Subcutaneous abdominal adipose tissue (tissue), 5 donors: Measurements from ENCODE around the gene EFR3B.
"Not testable (repeated sequence)": the region's sequence is repeated elsewhere in the genome, so short reads cannot be mapped to it uniquely, and the experiment has no call there.

Experiments
- H3K27ac ChIP-seq: one replicate; pipeline ENCODE4 v1.7.0; 2013; ENCODE audit warnings: low read depth, mild to moderate bottlenecking, inconsistent platforms, low read length, moderate library complexity
- H3K27me3 ChIP-seq, 5 donors: one replicate each; pipeline ENCODE4 v1.7.0; 2013; ENCODE audit warnings: low read length in 5 of 5, inconsistent platforms in 1 of 5; ENCODE audit not compliant: control insufficient read depth in 5 of 5, insufficient read depth in 4 of 5
- H3K36me3 ChIP-seq, 5 donors: one replicate each; pipeline ENCODE4 v1.7.0; 2013; ENCODE audit warnings: low read length in 5 of 5; ENCODE audit not compliant: control insufficient read depth in 5 of 5, insufficient read depth in 5 of 5
- H3K4me1 ChIP-seq, 5 donors: one replicate each; pipeline ENCODE4 v1.7.0; 2013; ENCODE audit warnings: low read length in 5 of 5, mild to moderate bottlenecking in 3 of 5, moderate library complexity in 1 of 5; ENCODE audit not compliant: control insufficient read depth in 5 of 5, insufficient read depth in 5 of 5
- H3K4me3 ChIP-seq, 5 donors: one replicate each; pipeline ENCODE4 v1.7.0; 2013; ENCODE audit warnings: low read length in 5 of 5, low read depth in 1 of 5
- H3K9ac ChIP-seq, 5 donors: one replicate each; pipeline ENCODE4 v1.7.0; 2013; ENCODE audit warnings: low read length in 5 of 5, mild to moderate bottlenecking in 4 of 5, moderate library complexity in 3 of 5
- H3K9me3 ChIP-seq, 5 donors: one replicate each; pipeline ENCODE4 v1.7.0; 2013; ENCODE audit warnings: low read length in 5 of 5; ENCODE audit not compliant: control insufficient read depth in 5 of 5
- donor health status: healthy.
- donor health status: healthy.
- donor health status: healthy.
- donor health status: healthy.
- donor health status: healthy.

Gene EFR3B

DNA sequence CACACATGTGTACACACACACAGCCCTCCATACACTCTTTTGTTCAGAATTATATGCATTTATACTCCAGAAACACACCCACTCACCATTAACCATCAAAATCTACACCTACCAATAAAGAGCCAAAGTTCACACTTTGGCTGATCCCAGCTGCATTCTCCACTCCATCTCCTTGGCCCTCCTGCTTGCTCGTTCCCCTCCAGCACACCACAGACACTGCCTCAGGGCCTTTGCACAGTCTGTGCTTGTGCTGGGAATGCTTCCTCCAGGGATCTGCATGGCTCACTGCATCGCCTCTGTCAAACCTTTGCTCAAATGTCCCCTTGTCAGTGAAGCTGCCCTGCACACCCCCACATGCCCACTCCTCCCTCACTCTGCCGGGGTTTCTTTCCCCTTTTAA lies 80.5 kb downstream of the EFR3B start:
- Histone ChIP-seq H3K9ac (no peak overlapping the region), H3K36me3 (no peaks in the 10 kb centered on the region), H3K9me3 (peaks cover 0 to 4% (median 0%) of the 10 kb centered on the region in 5 donors), H3K4me1 (peaks cover 2 to 10% (median 7%) of the 10 kb centered on the region in 5 donors), H3K27me3 (peaks cover 0 to 4% (median 0%) of the 10 kb centered on the region in 5 donors), H3K27ac (no peak overlapping the region), H3K4me3 (no peak overlapping the region)

DNA sequence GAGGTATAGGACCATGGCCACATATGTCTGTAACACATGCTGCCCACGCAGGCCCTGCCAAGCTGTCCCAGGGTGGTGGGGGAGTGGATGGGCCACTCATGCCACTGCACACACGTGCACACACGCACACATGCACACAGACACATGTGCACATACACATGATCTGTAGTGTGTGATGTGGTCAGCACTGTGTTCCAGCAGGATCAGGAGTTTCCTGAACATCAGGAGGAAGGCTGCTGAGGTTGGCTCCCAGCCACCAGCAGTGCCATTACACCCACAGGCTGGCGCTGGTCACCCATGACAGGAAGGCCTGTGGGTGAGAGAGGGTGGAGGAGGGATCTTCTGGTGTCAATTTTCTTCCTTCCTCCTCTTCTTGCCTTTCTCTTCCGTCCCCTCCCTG lies 81.8 kb downstream of the EFR3B start:
- peaks cover 2 to 16% (median 7%) of the 10 kb centered on the region in 5 donors for H3K4me1 ChIP-seq
- H3K27me3 ChIP-seq: peaks cover 0 to 4% (median 0%) of the 10 kb centered on the region in 5 donors
- no peaks in the 10 kb centered on the region for H3K36me3 ChIP-seq
- no peak overlapping the region for H3K4me3 ChIP-seq
- no peak overlapping the region for H3K27ac ChIP-seq
- H3K9ac ChIP-seq: peak overlapping the region in 1 of 5 donors; percentile 37
- peaks cover 0 to 4% (median 0%) of the 10 kb centered on the region in 5 donors for H3K9me3 ChIP-seq

DNA sequence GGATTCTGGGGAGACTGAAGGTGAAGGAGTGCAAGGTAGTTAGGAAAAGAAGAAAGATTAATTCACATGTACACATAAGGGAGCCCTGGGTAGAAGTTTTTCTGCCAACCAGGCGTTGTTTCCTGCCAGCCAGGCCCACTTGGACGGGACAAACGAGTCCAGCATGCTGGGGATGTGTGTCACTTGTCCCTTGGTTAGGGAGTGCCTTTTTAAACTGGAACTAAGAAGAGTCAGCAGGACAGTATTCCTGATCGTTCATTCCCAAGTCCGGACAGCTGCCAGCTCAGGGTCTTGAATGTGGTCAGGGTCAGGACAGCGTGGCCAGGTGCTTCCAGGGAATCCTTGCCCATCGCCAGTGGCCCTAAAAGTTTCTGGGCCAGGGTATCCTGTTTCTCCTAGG lies 83.3 kb downstream of the EFR3B start:
- peaks cover 3 to 25% (median 11%) of the 10 kb centered on the region in 5 donors for H3K4me1 ChIP-seq
- no peaks in the 10 kb centered on the region for H3K36me3 ChIP-seq
- peaks cover 0 to 4% (median 0%) of the 10 kb centered on the region in 5 donors for H3K9me3 ChIP-seq
- no peak overlapping the region for H3K9ac ChIP-seq
- H3K4me3 ChIP-seq: no peak overlapping the region
- peaks cover 0 to 4% (median 0%) of the 10 kb centered on the region in 5 donors for H3K27me3 ChIP-seq
- no peak overlapping the region for H3K27ac ChIP-seq

DNA sequence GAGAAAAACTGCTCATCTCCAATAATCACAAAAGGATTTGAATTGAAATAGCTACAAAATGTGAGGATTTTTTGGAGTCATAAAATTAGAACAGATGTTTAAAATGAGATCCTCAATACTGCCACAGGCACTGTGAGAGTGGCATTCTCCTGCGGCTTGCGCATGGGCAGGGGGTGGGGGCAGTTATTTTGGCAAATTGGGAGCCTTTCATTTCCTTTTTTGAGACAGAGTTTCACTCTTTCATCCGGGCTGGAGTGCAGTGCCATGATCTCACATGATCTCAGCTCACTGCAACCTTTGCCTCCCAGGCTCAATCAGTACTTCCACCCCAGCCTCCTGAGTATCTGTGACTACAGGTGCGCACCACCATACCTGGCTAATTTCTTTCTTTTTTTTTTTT lies 84.1 kb downstream of the EFR3B start:
- Histone ChIP-seq H3K4me3 (no peak overlapping the region), H3K9ac (no peak overlapping the region), H3K27ac (no peak overlapping the region), H3K9me3 (peaks cover 0 to 4% (median 0%) of the 10 kb centered on the region in 5 donors), H3K27me3 (peaks cover 0 to 6% (median 0%) of the 10 kb centered on the region in 5 donors), H3K4me1 (peaks cover 3 to 25% (median 11%) of the 10 kb centered on the region in 5 donors), H3K36me3 (no peaks in the 10 kb centered on the region)

DNA sequence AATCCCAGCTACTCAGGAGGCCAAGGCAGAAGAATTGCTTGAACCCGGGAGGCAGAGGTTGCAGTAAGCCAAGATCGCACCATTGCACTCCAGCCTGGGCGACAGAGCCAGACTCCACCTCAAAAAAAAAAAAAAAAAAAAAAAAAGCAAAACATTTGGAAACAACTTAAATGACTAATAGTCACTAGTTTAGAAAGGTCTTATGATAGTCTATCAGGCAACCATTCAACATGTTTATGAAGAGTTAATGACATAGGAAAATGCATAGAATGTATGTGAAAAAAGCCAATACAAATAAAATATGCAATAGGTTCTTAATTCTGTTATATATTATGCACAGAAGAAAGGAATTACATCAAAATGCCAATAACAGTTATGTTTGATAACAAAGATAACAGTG lies 85.2 kb downstream of the EFR3B start:
- H3K27me3 ChIP-seq: peaks cover 0 to 14% (median 6%) of the 10 kb centered on the region in 5 donors
- not testable (repeated sequence) for H3K9ac ChIP-seq

DNA sequence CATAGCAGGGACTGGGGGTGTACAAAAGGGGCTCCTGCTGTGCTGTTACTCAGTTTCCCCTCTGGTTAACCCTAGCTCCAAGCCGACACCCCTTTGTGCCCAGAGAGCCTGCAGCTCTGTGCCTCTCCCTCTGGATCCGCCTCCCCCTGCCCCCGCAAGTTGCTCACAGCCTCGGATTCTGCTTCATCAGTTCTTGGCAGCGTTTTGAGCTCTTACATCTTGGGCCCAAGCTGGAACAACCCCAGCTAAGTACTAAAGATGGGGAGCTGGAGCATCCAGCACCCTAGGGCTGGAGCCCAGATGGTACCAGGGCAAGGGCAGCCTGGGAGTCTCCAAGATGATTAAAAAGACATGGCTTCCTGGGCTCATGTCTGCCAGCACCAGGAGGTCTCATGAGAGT lies 85.8 kb downstream of the EFR3B start:
- H3K4me3 ChIP-seq: no peak overlapping the region
- peaks cover 0 to 18% (median 7%) of the 10 kb centered on the region in 5 donors for H3K27me3 ChIP-seq
- H3K27ac ChIP-seq: no peak overlapping the region
- no peak overlapping the region for H3K9ac ChIP-seq
- H3K36me3 ChIP-seq: no peaks in the 10 kb centered on the region
- H3K9me3 ChIP-seq: no peaks in the 10 kb centered on the region
- peaks cover 3 to 35% (median 22%) of the 10 kb centered on the region in 5 donors for H3K4me1 ChIP-seq

More for the DNA sequence above, 85.2 kb downstream of the EFR3B start:
- H3K4me3 ChIP-seq, H3K9me3 ChIP-seq, H3K36me3 ChIP-seq, H3K27ac ChIP-seq: not testable (repeated sequence)
- peaks cover 3 to 32% (median 19%) of the 10 kb centered on the region in 5 donors for H3K4me1 ChIP-seq

DNA sequence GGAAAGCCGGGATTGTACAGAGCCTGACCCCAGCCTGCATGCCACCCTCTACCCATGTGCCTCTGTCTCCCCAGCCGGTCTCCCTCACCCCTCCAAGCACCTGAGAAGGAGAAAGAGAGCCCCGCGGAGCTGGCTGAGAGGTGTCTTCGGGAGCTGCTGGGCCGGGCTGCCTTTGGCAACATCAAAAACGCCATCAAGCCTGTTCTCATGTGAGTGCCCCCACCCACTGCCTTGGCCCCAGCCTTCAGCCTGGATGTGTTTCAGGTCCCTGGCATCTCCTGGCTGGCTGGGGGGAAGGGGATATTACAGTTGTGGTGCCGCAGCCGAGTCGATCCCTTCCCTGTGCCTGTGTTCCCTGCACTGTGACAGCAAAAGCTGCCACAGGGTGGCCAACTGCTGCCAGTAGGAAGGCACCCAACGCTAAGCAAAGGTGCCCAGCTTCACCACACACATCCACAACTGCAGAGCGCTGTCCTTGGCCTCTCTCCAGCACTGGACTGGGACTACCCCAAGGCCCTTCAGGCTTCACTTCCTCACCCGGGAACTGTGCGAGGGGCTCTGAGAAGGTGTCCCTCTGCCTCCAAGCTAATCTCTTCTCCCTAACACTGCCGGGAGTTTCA lies 88.1 kb downstream of the EFR3B start:
- no peak overlapping the region for H3K4me3 ChIP-seq

DNA sequence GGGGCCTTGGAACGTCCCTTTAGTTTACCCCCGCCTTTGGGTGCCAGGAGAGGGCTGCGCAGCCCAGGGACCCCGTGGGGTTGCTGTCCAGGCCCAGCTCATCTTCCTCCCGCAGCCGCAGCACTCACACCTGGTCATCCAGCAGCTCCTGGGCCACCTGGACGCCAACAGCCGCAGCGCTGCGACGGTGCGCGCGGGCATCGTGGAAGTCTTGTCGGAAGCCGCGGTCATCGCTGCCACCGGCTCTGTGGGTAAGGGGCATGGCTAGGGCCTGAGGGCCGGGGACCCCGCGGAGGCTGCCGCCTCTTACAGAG lies 89.3 kb downstream of the EFR3B start:
- Histone ChIP-seq H3K36me3 (peaks cover 0 to 2% (median 0%) of the 10 kb centered on the region in 5 donors), H3K9me3 (no peaks in the 10 kb centered on the region), H3K9ac (no peak overlapping the region), H3K27ac (no peak overlapping the region), H3K27me3 (peaks cover 3 to 18% (median 7%) of the 10 kb centered on the region in 5 donors), H3K4me3 (peak overlapping the region in 4 of 5 donors; percentile 48 to 69 (median 58)), H3K4me1 (peaks cover 2 to 24% (median 16%) of the 10 kb centered on the region in 5 donors)

More for the DNA sequence above, 88.1 kb downstream of the EFR3B start:
- Histone ChIP-seq H3K9ac (no peak overlapping the region), H3K27ac (no peak overlapping the region), H3K27me3 (peaks cover 3 to 18% (median 7%) of the 10 kb centered on the region in 5 donors), H3K9me3 (no peaks in the 10 kb centered on the region), H3K36me3 (no peaks in the 10 kb centered on the region), H3K4me1 (peaks cover 2 to 27% (median 16%) of the 10 kb centered on the region in 5 donors)

DNA sequence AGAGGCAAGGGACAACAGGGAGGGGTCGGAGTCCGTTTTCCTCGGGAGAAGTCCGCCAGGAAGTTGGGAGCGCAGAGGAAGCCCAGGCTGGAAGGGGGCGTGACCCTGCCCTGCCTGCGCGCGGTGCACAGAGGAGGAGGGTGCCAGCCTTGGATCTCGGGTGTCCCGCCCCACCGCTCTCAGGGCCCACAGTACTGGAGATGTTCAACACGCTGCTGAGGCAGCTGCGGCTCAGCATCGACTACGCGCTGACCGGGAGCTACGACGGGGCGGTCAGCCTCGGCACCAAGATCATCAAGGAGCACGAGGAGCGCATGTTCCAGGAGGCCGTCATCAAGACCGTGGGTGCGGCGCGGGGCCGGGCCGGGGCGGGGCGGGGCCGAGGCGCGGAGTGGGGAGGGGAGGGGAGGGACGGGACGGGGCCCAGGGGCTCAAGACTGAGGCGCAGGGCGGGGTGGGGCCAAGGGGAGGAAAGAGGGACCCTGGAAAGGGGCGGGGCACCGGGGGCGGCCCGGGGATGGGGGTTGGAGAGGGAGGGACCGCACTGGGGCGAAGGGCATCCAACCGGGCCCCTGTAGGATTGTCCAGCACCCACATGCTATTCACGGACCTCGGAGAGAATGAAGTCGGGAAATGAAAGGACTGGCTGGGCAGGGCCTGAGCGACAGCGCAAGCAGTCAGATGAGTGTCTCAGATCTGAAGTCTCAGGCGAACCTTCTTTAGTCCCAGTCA lies 89.9 kb downstream of the EFR3B start:
- H3K4me1 ChIP-seq: peaks cover 2 to 24% (median 16%) of the 10 kb centered on the region in 5 donors
- H3K9me3 ChIP-seq: no peaks in the 10 kb centered on the region
- H3K4me3 ChIP-seq: peak overlapping the region; percentile 40 to 69 (median 57)
- H3K27ac ChIP-seq: no peak overlapping the region
- peak overlapping the region in 2 of 5 donors; percentile 20 to 45 for H3K9ac ChIP-seq
- H3K27me3 ChIP-seq: peaks cover 3 to 18% (median 7%) of the 10 kb centered on the region in 5 donors
- H3K36me3 ChIP-seq: peaks cover 0 to 2% (median 0%) of the 10 kb centered on the region in 5 donors

DNA sequence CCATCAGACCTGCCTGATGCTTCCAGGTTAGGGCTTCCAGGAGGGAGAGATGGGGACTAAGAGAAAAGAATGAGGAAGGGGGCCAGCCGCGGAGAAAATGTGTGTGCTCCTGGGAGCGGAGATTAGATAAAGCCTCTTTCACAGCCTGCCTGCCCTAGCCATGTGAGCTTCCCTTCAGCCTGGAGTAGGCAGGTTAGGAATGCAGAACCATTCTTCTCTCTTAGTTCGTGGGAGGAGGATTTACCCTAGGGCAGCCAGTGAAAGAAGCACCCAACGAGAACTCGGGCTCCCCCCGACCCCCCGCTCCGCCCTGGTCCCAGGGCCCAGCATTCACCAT lies 90.4 kb downstream of the EFR3B start:
- H3K36me3 ChIP-seq: peaks cover 0 to 6% (median 0%) of the 10 kb centered on the region in 5 donors
- H3K9ac ChIP-seq: peak overlapping the region in 2 of 5 donors; percentile 20 to 45
- no peak overlapping the region for H3K27ac ChIP-seq
- peaks cover 2 to 24% (median 16%) of the 10 kb centered on the region in 5 donors for H3K4me1 ChIP-seq
- H3K27me3 ChIP-seq: peaks cover 3 to 19% (median 10%) of the 10 kb centered on the region in 5 donors
- H3K9me3 ChIP-seq: no peaks in the 10 kb centered on the region
- peak overlapping the region in 4 of 5 donors; percentile 40 to 53 (median 48) for H3K4me3 ChIP-seq
